Endometrial microvascular endothelial cells (primary cell): Measurements from ENCODE around the gene MAML3. TPM values are rescaled to one million over a fixed set of nuclear protein-coding genes. Genes with fewer than 3 reads are reported as not detected.

Source experiments
- in situ Hi-C: cut with HindIII; loops from 2 replicates; pipeline ENCODE4 v1.10.0; 2017; ENCODE audit warnings: low sequenced_read_pairs, low pct_unique_long_range_greater_than_20kb; ENCODE audit errors: inconsistent ontology term
- total RNA-seq: library from RNA; depleted of rRNA; stranded (reverse); fragments of >200 nt; gene quantifications from one replicate; pipeline ENCODE4 v1.2.3, GENCODE V29; 2015; ENCODE audit errors: inconsistent ontology term

MAML3 gene
- total RNA-seq, 1 donor from 2014 or later = 9.7 TPM

GRCh38 chr4:139833151-139833910 lies 320.7 kb downstream of the MAML3 start:
- in situ Hi-C loops = no loop called here

DNA sequence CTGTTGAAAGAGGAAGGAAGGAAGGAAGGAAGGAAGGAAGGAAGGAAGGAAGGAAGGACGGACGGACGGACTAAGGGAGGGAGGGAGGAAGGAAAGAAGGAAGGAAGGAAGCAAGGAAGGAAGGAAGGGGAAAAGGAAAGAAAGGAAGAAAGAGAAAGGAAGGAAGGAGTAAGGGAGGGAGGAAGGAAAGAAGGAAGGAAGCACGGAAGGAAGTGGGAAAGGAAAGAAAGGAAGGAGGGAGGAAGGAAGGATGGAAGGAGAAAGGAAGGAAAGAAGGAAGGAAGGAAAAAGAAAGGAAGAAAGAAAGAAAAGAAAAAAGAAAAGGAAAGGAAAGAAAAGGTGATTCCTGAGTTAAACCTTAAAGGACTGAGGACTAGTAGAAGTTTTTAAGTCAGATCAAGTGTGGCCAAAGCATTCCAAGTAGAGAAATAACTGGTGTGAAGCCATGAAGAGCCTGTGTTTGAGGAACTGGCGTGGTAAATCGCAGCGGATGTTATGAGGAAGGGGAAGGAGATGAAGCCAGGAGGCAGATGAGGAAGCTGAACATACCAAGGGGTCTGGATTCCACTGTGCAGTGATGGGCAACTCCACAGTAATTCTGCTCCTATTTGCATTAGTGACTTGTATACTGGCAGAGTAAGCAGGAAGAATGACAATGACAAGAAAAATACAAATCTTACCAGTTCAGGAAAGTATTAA lies 324.9 kb downstream of the MAML3 start:
- in situ Hi-C loops = no loop called here

GRCh38 chr4:139826426-139826825 lies 327.6 kb downstream of the MAML3 start:
- in situ Hi-C loops = no loop called here

DNA sequence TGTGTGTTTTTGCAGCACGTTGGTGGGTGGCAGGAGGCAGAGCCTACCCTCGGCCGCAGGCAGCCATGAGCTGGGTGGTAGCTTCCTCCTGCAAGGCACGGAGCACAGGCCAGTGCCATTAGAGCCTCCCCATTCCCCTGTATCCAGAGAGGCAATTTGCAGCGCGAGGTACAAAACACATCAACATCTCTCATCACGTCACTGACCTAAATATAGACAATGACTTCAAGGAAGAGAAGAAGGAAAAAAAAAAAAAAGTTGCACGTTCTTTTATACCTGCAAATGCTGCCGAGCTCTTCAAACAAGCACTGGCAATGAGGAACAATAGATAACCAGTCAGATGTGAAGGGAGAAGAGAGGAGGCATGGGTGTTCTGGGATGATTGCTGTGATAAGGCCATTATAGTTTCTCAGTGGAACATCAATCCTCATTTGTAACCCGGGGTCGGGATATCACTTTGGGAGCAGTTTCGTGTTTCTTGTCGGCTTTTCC lies 328.4 kb downstream of the MAML3 start:
- in situ Hi-C loops = no loop called here

DNA sequence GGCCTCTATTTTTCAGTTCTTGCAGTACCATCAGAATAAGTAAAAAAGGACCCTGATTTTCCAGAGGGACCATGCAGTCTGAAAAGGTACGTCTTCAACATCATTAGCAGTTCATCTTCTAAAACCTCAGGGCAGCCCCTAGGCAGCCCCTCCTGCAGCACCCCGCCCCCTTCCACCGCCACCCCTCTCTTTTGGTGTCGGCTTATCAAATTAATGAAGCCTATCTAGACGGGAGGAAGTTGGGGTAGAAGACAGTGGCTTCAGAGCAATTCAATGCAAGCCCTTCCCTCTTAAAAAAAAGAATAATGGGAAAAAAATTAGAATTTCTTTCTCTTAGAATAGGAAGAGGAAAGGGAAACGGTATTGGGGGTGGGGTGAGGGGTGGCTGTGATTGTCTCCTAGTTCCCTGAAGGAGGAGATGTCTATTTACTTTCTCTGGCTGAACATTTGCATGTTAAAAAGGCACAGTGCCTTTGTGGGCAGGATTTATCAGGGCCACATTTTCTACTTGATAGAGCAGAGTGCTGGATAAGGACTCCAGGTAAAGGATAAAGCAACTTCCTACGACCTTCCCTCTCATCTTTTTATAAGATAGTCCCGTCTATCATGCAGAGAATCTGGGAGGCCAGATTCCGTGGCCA lies 329.0 kb downstream of the MAML3 start:
- in situ Hi-C loops = no loop called here

GRCh38 chr4:139823746-139824145 lies 330.2 kb downstream of the MAML3 start:
- in situ Hi-C loops = no loop called here

DNA sequence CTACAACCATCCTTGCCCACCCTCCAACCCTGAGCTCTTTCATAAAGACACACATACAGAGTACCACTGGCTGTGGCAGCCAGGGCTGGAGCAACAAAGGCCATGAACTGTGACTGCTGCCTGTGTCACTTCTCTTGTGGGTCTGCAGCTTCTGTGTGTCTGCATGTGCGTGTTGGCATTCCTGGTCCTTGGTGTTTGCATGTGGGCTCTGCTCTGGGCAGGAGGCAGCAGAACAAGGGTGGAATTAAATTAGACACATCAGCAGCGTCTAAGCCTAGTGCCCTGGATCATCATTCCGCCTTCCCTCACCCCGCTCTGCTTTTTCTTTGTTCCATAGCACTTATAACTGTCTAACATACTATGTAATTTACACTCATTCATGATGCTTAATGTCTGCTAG lies 330.6 kb downstream of the MAML3 start:
- in situ Hi-C loops = no loop called here

- in situ Hi-C loops = no loop called here
Observed at GRCh38 chr4:139822391-139822790, 331.6 kb downstream of the MAML3 start.

- in situ Hi-C loops = no loop called here
Observed at GRCh38 chr4:139819082-139819481, 334.9 kb downstream of the MAML3 start.

GRCh38 chr4:139817657-139818452 lies 336.1 kb downstream of the MAML3 start:
- in situ Hi-C loops = no loop called here

DNA sequence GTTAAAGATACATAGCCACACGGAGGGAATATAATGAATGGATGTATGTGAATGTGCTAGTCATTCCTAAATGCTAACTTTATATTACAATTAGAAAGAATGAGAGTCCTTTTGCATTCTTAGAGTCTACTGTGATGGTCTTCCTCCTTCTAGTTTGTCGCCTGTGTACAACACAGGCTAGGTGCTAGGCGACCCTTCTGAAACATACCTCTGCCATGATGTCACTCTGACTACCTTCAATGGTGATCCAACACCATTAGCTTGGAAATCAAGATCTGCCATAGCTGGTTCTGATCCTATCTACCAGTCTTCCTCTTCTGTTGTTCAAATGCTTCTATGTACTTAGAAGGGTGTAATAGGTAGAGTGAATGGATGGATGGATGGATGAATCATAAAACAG lies 337.1 kb downstream of the MAML3 start:
- in situ Hi-C loops = no loop called here

DNA sequence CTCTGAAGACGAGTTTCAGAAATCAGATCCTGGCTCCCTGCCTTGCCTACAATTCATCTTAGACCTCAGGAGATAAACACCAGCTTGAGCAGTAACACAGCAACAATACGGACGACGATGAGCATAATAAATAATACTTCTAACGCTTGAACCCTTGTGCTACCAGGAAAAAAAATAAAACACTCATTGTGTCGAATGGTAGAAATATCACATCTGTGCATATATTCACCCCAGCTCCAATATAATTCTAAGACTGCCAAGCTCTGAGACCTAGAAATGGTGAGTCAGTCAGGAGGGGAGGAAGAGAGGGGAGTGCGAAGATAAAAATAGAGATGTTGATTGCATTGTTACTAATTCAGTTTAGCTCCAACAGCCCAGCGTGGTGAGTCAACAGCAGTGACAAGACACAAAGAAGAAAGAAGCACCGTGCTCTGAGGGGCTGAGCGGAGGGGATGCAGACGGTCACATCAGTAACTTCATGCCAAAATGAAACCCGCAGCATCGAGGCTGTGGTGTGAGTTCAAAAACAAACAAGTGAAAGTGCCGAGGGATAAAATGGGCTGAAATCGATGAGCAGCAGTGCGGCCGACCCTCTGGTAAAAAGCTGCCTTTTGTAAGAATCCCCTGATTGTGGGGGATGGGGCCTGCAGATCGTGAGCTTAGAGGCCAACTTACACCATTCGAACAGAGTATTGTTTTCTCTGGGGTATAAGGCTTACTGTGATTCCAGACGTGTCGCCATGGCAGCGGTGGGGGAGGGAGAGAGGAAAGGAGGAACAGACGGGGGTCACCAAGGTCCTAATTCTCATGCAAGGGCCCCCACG lies 338.0 kb downstream of the MAML3 start:
- in situ Hi-C loops = no loop called here

DNA sequence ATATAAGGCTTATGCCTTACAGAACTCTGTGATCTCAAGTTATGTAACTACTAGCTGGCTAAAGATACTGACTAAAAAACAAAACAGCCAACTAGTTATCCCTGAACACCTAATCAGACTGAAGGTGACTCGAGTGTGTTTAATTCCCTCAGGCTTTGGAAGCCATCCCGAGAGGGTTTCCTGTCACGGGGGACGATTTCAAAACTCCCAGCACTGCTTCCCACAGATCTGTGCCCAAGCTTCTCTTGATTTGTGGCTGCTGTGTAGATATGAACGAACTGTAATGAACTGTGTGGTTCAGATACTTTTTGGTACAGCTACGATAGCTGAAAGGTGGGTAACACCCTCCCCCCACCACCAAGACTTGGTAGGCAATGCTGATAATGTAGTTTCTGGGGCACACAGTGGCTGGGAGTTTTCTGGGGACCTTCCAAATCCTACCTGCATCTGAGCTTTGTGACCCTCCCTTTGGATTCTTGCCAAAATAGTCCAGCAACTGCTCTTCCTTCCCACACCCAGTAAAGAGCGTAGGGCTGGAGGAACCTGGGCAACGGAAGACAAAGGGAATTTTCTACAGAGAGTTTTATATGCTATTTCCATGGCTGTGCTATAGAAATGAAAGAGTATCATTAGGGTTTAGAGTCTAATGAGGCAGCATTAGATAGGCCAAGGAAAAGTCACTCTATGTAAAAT lies 339.5 kb downstream of the MAML3 start:
- in situ Hi-C loops = no loop called here

DNA sequence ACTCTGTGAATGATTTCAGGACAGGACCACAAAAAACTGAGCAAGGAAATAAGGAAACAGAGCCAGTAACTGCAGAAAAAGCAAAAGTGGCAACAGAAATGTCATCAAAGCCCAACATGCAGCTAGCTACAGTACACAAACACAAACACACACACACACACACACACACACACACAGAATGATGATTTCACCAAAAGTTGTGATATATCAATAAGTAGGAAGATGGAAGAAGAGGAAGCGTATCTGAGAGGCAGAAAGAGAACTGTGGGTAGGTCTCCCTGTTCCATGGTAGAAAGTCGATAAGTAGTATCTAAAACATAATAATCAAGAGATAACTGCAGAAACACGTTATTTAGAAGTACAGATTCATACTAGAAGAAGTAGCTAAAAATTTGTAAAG lies 340.1 kb downstream of the MAML3 start:
- in situ Hi-C loops = no loop called here

DNA sequence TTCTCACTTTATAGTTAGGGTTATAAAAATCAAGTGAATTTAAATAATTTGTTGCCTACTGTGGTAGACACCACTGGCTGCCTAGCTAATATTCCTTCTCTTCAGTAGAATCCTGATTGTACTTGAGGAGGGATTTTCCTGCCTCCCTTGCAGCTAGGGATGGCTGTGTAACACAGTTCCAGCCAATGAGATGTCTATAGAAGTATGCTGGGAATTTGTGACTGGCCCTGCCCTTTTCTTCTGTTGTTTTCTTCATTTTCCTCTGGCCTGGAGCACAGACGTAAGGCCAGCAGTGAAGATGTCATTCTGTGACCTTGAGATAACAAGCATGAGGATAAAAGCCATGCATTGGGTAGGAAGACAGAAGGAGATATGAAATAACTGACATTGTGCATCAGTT lies 343.3 kb downstream of the MAML3 start:
- in situ Hi-C loops = no loop called here

- in situ Hi-C loops = no loop called here
Observed at GRCh38 chr4:139809757-139810140, 344.2 kb downstream of the MAML3 start.

- in situ Hi-C loops = no loop called here
Observed at GRCh38 chr4:139808808-139809756, 344.9 kb downstream of the MAML3 start.
